Astrocyte (in vitro differentiated cells and primary cell): ENCODE results near the gene ZNF609. TPM values are rescaled to one million over a fixed set of nuclear protein-coding genes. Genes with fewer than 3 reads are reported as not detected.
"Not testable (repeated sequence)": the region's sequence is repeated elsewhere in the genome, so short reads cannot be mapped to it uniquely, and the experiment has no call there.

Experiments
- DNase-seq: peaks from one replicate; pipeline ENCODE4 v3.0.0-alpha.2; 2010; ENCODE audit warnings: low read depth
- FAIRE-seq: peaks from 2 replicates; lab custom pipeline; 2011; peaks lifted over from hg19 to GRCh38; lab: Jason Lieb, UNC
- H2AFZ ChIP-seq: 2 replicates; pipeline ENCODE4 v1.6.0; 2012; ENCODE audit warnings: low read depth, low read length, inconsistent platforms
- H3K27ac ChIP-seq: 2 replicates; pipeline ENCODE4 v1.5.1; 2011; ENCODE audit warnings: low read depth, low read length, inconsistent platforms
- H3K27me3 ChIP-seq: 2 replicates; pipeline ENCODE4 v1.6.0; 2011; ENCODE audit warnings: low read length, inconsistent platforms; ENCODE audit not compliant: insufficient read depth
- H3K36me3 ChIP-seq: 2 replicates; pipeline ENCODE4 v1.5.1; 2011; ENCODE audit warnings: low read length, inconsistent platforms; ENCODE audit not compliant: insufficient read depth
- H3K4me1 ChIP-seq: 2 replicates; pipeline ENCODE4 v1.5.1; 2011; ENCODE audit warnings: low read length, inconsistent platforms; ENCODE audit not compliant: insufficient read depth
- H3K4me2 ChIP-seq: 2 replicates; pipeline ENCODE4 v1.6.0; 2012; ENCODE audit warnings: low read length, inconsistent platforms
- H3K4me3 ChIP-seq: 2 replicates; pipeline ENCODE4 v1.5.1; 2011; ENCODE audit warnings: low read depth, mild to moderate bottlenecking, low read length, inconsistent platforms; ENCODE audit not compliant: insufficient read depth
- H3K79me2 ChIP-seq: 2 replicates; pipeline ENCODE4 v1.6.0; 2012; ENCODE audit warnings: mild to moderate bottlenecking, low read length, inconsistent platforms; ENCODE audit not compliant: insufficient read depth
- H3K9ac ChIP-seq: 2 replicates; pipeline ENCODE4 v1.6.0; 2012; ENCODE audit warnings: mild to moderate bottlenecking, low read length, inconsistent platforms
- H3K9me3 ChIP-seq: 2 replicates; pipeline ENCODE4 v1.5.1; 2012; ENCODE audit warnings: low read depth, mild to moderate bottlenecking, low read length, inconsistent platforms; ENCODE audit not compliant: insufficient read depth
- H4K20me1 ChIP-seq: 2 replicates; pipeline ENCODE4 v1.6.0; 2012; ENCODE audit warnings: low read length, inconsistent platforms; ENCODE audit not compliant: insufficient read depth
- H3K27ac Mint-ChIP-seq: one replicate; pipeline ENCODE4 v1.8.0; 2021; ENCODE audit warnings: mild to moderate bottlenecking, mixed read lengths; ENCODE audit not compliant: unreplicated experiment
- H3K27me3 Mint-ChIP-seq: one replicate; pipeline ENCODE4 v1.8.0; 2021; ENCODE audit warnings: low read depth, mixed read lengths; ENCODE audit not compliant: unreplicated experiment
- H3K36me3 Mint-ChIP-seq: one replicate; pipeline ENCODE4 v1.8.0; 2021; ENCODE audit warnings: low read depth, mixed read lengths; ENCODE audit not compliant: unreplicated experiment
- H3K4me1 Mint-ChIP-seq: one replicate; pipeline ENCODE4 v1.8.0; 2021; ENCODE audit warnings: low read depth, mixed read lengths; ENCODE audit not compliant: unreplicated experiment
- H3K4me3 Mint-ChIP-seq: one replicate; pipeline ENCODE4 v1.8.0; 2021; ENCODE audit warnings: mild to moderate bottlenecking, moderate library complexity, mixed read lengths; ENCODE audit not compliant: unreplicated experiment
- H3K9me3 Mint-ChIP-seq: one replicate; pipeline ENCODE4 v1.8.0; 2021; ENCODE audit warnings: mild to moderate bottlenecking, mixed read lengths; ENCODE audit not compliant: unreplicated experiment
- CTCF ChIP-seq: IDR thresholded peaks from 2 replicates; pipeline ENCODE4 v1.5.1; 2011; ENCODE audit warnings: low read depth, mild to moderate bottlenecking, inconsistent platforms, low read length, moderate library complexity; ENCODE audit not compliant: insufficient read depth
- EZH2 ChIP-seq: IDR thresholded peaks from 2 replicates; pipeline ENCODE4 v1.6.1; 2012; ENCODE audit warnings: mild to moderate bottlenecking, low read length, inconsistent platforms; ENCODE audit not compliant: insufficient read depth
- total RNA-seq: library from RNA; stranded (reverse); gene quantifications from 2 replicates; pipeline ENCODE4 v1.2.1, GENCODE V29; 2021

Gene ZNF609
- total RNA-seq, 1 donor from 2014 or later, result 38.5 TPM

- Histone ChIP-seq H3K9me3 (no peaks in the 10 kb centered on the region), H4K20me1 (peaks cover 29% of the 10 kb centered on the region), H3K27ac (no peak overlapping the region), H3K4me1 (peaks cover 3% of the 10 kb centered on the region), H3K4me3 (no peak overlapping the region), H3K4me2 (no peak overlapping the region), H3K36me3 (peaks cover 7% of the 10 kb centered on the region), H3K9ac (no peak overlapping the region), H3K79me2 (peaks cover 44% of the 10 kb centered on the region), H2AFZ (no peak overlapping the region), H3K27me3 (no peaks in the 10 kb centered on the region)
- no peaks in the 10 kb centered on the region for H3K9me3 Mint-ChIP-seq
- no peak for TF ChIP-seq CTCF
- no peak for TF ChIP-seq EZH2
- peaks cover 16% of the 10 kb centered on the region for H3K36me3 Mint-ChIP-seq
- H3K4me3 Mint-ChIP-seq, result no peak overlapping the region
- peaks cover 2% of the 10 kb centered on the region for H3K4me1 Mint-ChIP-seq
- no peak for DNase-seq
- no peak for FAIRE-seq
- H3K27me3 Mint-ChIP-seq, result no peaks in the 10 kb centered on the region
- peak overlapping the region; percentile 77 for H3K27ac Mint-ChIP-seq
Measured at GRCh38 chr15:64629063-64629462, 168.7 kb downstream of the ZNF609 start.

GRCh38 chr15:64630396-64631107 is 170.2 kb downstream of the ZNF609 start:
- H3K27ac ChIP-seq, result no peak overlapping the region
- H3K27me3 ChIP-seq, result no peaks in the 10 kb centered on the region
- peaks cover 7% of the 10 kb centered on the region for H3K36me3 ChIP-seq
- H4K20me1 ChIP-seq, result peaks cover 34% of the 10 kb centered on the region
- peaks cover 17% of the 10 kb centered on the region for H3K4me1 Mint-ChIP-seq
- peaks cover 14% of the 10 kb centered on the region for H3K36me3 Mint-ChIP-seq
- H3K9ac ChIP-seq, result no peak overlapping the region
- H3K4me3 ChIP-seq, result no peak overlapping the region
- TF ChIP-seq EZH2 (no peak), CTCF (no peak)
- H2AFZ ChIP-seq, result no peak overlapping the region
- H3K27me3 Mint-ChIP-seq, result no peaks in the 10 kb centered on the region
- no peak overlapping the region for H3K4me2 ChIP-seq
- no peak overlapping the region for H3K27ac Mint-ChIP-seq
- no peak for FAIRE-seq
- DNase-seq, result no peak
- no peak overlapping the region for H3K4me3 Mint-ChIP-seq
- H3K4me1 ChIP-seq, result peaks cover 16% of the 10 kb centered on the region
- H3K79me2 ChIP-seq, result peaks cover 56% of the 10 kb centered on the region
- no peaks in the 10 kb centered on the region for H3K9me3 Mint-ChIP-seq
- H3K9me3 ChIP-seq, result no peaks in the 10 kb centered on the region

DNA sequence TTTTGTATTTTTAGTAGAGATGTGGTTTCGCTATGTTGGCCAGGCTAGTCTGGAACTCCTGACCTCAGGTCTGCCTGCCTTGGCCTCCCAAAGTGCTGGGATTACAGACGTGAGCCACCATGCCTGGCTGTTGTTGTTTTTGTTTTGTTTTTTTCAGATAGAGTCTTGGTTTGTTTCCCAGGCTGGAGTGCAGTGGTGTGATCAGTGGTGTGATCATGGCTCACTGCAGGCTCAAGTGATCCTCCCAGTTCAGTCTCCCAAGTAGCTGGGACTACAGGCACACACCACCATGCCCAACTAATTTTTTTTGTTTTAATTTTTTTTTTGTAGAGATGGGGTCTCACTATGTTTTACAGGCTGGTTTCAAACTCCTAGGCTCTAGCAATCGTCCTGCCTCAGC is 172.3 kb downstream of the ZNF609 start:
- H3K4me3 ChIP-seq, H3K27me3 ChIP-seq, H3K9me3 Mint-ChIP-seq, H3K9ac ChIP-seq, H3K27ac Mint-ChIP-seq, H3K9me3 ChIP-seq, H2AFZ ChIP-seq, H3K27ac ChIP-seq, H3K27me3 Mint-ChIP-seq, H3K4me2 ChIP-seq, H3K36me3 ChIP-seq, DNase-seq, H3K4me3 Mint-ChIP-seq, FAIRE-seq: not testable (repeated sequence)
- Histone ChIP-seq H3K79me2 (peaks cover 72% of the 10 kb centered on the region), H3K4me1 (peaks cover 21% of the 10 kb centered on the region), H4K20me1 (peaks cover 35% of the 10 kb centered on the region)
- Mint-ChIP-seq H3K4me1 (peaks cover 31% of the 10 kb centered on the region), H3K36me3 (peaks cover 14% of the 10 kb centered on the region)
